Renal cortex interstitium (tissue), 11 donors: Measurements from ENCODE around the gene VEGFC. TPM values are rescaled to one million over a fixed set of nuclear protein-coding genes. Genes with fewer than 3 reads are reported as not detected.

Experiments used
- DNase-seq, 11 donors: peaks; one replicate each; pipeline ENCODE4 v3.0.0-alpha.2; 2013; ENCODE audit warnings: low read depth in 9 of 11, low spot score in 4 of 11; ENCODE audit errors: extremely low read depth in 1 of 11
- polyA plus RNA-seq, 3 donors: library from polyadenylated mRNA; unstranded; fragments of 120-200 nt; gene quantifications; one replicate each; pipeline ENCODE4 v1.2.1, GENCODE V29; 2013; ENCODE audit not compliant: insufficient read length in 3 of 3

Gene VEGFC
- polyA plus RNA-seq, 3 donors = 15.3 to 18.5 (median 17.6) TPM

- no peak for DNase-seq
Observed at GRCh38 chr4:176810481-176811249, 17.9 kb upstream of the VEGFC start.

DNA sequence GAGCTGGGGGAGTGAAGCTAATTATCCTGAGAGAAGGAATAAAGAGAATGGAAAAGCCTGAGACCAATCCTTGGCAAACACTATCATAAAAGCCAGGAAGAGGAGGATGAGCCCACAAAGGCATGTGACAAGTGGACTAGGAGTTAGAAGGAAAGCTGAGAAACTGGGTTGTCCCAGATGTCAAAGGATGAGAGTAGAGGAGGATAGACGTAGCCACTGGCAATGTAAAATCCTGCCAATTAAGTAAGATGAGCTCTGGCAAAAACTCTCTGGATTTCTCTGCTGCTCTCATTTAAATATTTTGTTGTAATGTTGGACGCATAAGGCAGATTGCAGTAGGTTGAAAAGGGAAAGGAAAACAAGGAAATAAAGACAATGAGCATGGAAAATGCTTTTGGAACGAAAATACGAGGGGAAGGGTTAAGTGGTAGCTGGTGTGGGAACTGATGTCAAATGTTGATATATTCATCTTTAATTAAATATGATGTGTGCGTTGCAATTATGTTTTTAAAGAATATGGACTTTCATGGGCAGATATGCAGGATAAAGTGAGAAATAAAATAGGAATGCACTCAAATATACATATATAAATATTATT is 14.2 kb upstream of the VEGFC start:
- DNase-seq = no peak

GRCh38 chr4:176805155-176805554 is 12.4 kb upstream of the VEGFC start:
- no peak for DNase-seq

DNA sequence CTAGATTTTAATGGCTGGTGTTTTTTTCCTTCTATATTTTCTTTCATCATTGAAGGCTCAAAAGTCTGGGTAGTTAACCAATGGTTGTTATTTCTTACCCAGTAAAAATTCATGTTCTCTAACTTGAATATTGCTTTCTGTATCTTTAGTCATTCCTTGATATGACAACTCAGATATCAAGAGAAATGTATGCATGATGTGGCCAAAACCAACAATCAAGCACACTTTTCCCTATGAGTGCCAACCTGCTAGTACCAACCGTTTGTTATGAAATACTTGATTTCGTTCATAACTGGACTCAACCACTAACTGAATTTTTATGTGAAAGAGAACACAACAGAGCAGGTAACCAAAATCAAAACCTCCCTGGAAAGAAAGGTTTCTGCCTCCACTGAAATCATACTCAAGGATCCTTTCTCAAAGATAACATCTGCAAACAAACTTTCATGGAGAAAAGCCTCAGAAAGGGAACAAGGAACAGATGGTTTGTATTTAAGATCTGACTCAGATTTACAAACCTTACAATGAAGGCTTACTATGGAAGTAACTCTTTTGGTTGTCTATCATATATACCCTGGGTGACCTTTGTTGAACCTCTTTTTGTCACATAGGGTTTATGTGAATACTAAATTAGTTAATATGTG is 8.3 kb upstream of the VEGFC start:
- DNase-seq = no peak

- DNase-seq = no peak
Observed at GRCh38 chr4:176799653-176800052, 6.9 kb upstream of the VEGFC start.

DNA sequence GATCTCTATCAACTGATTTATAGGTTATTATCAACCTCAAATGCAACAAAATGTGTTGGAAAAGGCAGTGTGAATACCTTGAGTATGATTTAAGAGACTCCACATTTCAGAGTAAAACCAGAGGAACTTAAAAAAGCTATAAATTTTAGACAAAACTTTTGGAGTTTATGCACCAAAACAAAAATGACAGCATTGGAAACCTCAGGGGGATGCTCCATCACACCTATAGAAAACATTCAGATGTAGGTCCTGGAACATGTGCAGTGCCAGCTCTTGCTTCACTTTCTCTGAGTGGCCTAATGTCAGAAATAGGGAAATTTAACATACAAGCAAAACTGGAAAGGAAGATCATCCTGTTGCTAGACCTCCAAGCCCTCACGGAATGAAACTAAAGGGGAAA is 5.8 kb upstream of the VEGFC start:
- no peak for DNase-seq

DNA sequence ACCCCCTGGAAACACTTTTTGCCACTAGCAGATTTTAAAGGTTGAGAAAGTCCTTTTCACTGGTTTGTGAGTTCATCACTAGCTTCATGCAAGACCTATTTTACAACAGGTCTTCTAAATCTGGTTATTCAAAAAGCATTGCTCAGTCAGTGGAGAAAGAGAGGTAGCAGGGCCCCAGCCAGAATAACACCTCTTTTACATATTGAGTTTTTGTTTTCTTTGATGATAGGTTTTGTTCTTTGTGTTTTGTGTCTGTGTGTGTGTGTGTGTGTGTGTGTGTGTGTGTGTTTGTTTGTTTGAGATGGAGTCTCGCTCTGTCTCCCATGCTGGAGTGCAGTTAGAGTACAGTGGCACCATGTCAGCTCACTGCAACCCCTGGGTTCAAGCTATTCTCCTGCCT is 2.7 kb upstream of the VEGFC start:
- no peak for DNase-seq

- DNase-seq = no peak
Observed at GRCh38 chr4:176794651-176795050, 1.9 kb upstream of the VEGFC start.

DNA sequence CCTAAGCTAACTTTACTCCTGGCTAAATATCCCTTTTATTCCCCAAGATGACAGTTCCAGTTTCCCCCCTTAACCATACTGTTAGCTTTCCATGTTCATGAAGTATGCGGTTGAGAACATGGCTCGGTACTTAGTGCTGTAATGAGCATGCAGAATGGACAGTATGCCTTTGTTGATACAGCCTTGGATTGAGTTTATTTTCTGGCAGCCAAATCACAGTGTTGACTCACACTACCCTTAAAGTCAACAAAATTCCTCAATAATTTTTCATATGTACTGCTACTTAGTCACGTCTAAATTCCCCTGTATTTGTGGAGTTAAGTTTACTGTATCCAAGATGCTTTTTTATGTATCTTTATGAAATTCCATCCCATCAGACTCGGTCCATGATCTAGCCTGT is 1.4 kb upstream of the VEGFC start:
- no peak for DNase-seq

- DNase-seq = no peak
Observed at GRCh38 chr4:176793060-176793605, 411 bp upstream of the VEGFC start.

DNA sequence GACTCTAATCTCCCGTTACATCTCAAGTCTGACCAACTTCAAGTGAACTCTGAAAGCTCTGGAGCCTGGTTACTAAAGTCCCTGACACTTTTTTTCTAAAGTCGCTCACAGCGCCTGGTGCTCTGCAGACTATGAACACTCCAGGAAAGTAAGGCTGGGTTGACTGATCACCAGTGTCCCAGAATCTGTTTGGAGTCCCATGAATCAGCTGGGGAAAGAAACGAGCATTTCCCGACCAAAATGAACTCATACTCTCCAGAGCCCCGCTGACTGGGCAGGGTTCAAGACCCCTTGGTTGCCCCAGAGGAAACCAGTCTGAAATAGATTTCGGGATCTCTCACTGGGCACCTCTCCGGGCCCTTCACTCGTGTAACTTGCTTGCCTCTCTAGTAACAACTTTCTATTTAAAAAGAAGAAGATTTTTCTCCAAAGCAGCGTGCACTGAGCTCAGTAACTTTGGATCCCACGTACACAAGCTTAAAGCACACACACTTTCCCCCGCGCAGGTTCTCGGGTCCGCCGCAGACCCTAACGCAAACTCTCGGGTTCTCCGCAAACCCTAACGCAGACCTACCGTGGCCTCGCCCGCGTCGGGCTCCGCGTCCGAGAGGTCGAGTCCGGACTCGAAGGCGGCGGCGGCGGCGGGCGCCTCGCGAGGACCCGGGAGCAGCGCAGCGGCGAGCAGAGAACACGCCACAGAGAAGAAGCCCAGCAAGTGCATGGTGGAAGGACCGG is 964 bp downstream of the VEGFC start:
- DNase-seq = peak in 8 of 11 donors; percentile 21 to 45 (median 37)

- DNase-seq = no peak
Observed at GRCh38 chr4:176790398-176790797, 2.3 kb downstream of the VEGFC start.

GRCh38 chr4:176789955-176790354 is 2.8 kb downstream of the VEGFC start:
- peak in 6 of 11 donors; percentile 18 to 37 (median 30) for DNase-seq

DNA sequence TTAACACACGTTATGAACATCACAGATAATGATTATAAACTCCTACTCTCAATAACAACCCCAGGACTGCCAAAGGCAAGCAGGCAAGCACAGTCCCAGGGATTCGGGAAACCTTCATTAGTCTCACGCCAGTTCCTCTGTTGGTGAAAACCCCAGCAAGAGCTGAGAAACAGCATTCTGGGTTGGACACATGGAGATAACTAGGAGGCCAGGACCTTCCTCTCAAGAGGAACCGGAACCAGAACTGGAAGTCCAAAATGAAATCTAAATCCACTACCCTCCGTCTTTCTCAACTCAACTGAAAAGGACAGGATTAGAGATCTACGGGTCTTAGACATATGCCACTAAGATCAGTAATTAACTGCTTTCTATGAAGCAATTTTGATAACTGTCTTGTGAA is 3.8 kb downstream of the VEGFC start:
- no peak for DNase-seq

GRCh38 chr4:176788248-176788647 is 4.5 kb downstream of the VEGFC start:
- no peak for DNase-seq

DNA sequence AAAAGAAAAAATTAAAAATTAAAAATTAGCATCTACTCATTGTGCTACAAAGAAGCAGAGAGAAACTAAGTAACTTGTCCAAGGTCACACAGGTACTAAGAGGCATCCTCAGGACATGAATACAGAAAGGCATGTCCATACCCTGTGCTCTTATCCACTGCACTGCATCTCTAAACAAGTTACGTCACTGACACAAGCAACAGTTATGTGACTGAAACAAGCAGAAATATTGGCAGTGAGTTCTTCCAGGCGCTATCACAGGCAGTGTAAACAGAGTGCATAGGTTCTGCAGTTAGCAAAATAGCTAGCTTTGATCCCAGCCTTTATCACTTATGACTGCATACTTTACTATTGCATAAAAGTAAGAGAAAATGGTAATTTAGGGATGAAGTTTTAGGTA is 7.9 kb downstream of the VEGFC start:
- DNase-seq = no peak

DNA sequence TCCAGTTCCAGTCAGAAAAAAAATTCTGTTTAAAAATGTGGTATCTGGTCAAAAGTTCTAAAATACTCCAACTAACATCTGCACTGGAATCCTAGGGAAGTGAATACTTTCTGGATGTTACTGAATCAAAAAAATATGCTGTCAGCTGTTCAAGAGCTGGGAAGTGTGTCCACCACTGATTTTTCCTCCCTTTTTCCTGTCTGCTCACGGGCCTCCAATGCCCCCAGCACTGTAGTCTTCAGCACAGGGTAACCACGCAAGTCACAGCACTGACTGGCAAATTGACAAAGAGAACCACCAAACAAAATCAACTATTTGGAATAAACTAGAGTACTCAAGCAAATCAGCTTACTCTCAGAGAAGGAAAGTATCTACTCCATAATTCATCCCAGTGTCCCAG is 9.9 kb downstream of the VEGFC start:
- DNase-seq = no peak

DNA sequence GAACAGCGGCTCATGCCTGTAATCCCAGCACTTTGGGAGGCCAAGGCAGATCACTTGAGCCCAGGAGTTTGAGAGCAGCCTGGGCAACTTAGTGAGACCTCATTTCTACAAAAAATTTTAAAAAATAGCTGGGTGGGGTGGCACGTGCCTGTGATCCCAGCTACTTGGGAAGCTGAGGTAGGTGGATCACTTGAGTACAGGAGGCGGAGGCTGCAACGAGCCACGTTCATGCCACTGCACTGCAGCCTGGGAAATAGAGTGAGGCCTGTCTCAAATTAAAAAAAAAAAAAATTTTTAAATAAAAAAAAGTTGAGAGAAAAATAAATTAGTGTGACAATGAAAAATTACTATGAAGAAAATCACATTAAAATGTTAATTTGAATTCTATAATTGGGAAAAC is 10.5 kb downstream of the VEGFC start:
- no peak for DNase-seq

GRCh38 chr4:176781739-176782100 is 11.0 kb downstream of the VEGFC start:
- no peak for DNase-seq
